Measurements from ENCODE around the gene EPS15.
"Not testable (repeated sequence)": the region's sequence is repeated elsewhere in the genome, so short reads cannot be mapped to it uniquely, and the experiment has no call there.

The EPS15 gene

GRCh38 chr1:51472359-51472758 is 46.7 kb downstream of the EPS15 start:
- DNase-seq (ENCODE audit: low read depth in 2 of 2), result no peak

GRCh38 chr1:51469518-51469917 is 49.5 kb downstream of the EPS15 start:
- DNase-seq (ENCODE audit: low read depth in 2 of 2), result no peak

- DNase-seq (ENCODE audit: low read depth in 2 of 2), result no peak
Observed at GRCh38 chr1:51464828-51465227, 54.2 kb downstream of the EPS15 start.

GRCh38 chr1:51463561-51463960 is 55.5 kb downstream of the EPS15 start:
- no peak for DNase-seq (ENCODE audit: low read depth in 2 of 2)

GRCh38 chr1:51462289-51462688 is 56.8 kb downstream of the EPS15 start:
- not testable (repeated sequence) for DNase-seq (ENCODE audit: low read depth in 2 of 2)

GRCh38 chr1:51454554-51454953 is 64.5 kb downstream of the EPS15 start:
- no peak for DNase-seq (ENCODE audit: low read depth in 2 of 2)

GRCh38 chr1:51453010-51453409 is 66.1 kb downstream of the EPS15 start:
- DNase-seq (ENCODE audit: low read depth in 2 of 2), result no peak

GRCh38 chr1:51448844-51449454 is 70.1 kb downstream of the EPS15 start:
- DNase-seq (ENCODE audit: low read depth in 2 of 2), result not testable (repeated sequence)

- DNase-seq (ENCODE audit: low read depth in 2 of 2), result no peak
Observed at GRCh38 chr1:51445351-51446090, 73.5 kb downstream of the EPS15 start.

GRCh38 chr1:51444534-51445192 is 74.4 kb downstream of the EPS15 start:
- no peak for DNase-seq (ENCODE audit: low read depth in 2 of 2)

GRCh38 chr1:51444096-51444495 is 75.0 kb downstream of the EPS15 start:
- DNase-seq (ENCODE audit: low read depth in 2 of 2), result no peak

- DNase-seq (ENCODE audit: low read depth in 2 of 2), result no peak
Observed at GRCh38 chr1:51443555-51443954, 75.5 kb downstream of the EPS15 start.

GRCh38 chr1:51442616-51443015 is 76.5 kb downstream of the EPS15 start:
- DNase-seq (ENCODE audit: low read depth in 2 of 2), result no peak

- no peak for DNase-seq (ENCODE audit: low read depth in 2 of 2)
Observed at GRCh38 chr1:51442198-51442597, 76.9 kb downstream of the EPS15 start.

- DNase-seq (ENCODE audit: low read depth in 2 of 2), result no peak
Observed at GRCh38 chr1:51439895-51440294, 79.2 kb downstream of the EPS15 start.

GRCh38 chr1:51439053-51439452 is 80.0 kb downstream of the EPS15 start:
- DNase-seq (ENCODE audit: low read depth in 2 of 2), result no peak

- not testable (repeated sequence) for DNase-seq (ENCODE audit: low read depth in 2 of 2)
Observed at GRCh38 chr1:51437391-51437790, 81.7 kb downstream of the EPS15 start.

- DNase-seq (ENCODE audit: low read depth in 2 of 2), result no peak
Observed at GRCh38 chr1:51435878-51436277, 83.2 kb downstream of the EPS15 start.

GRCh38 chr1:51433972-51434510 is 85.0 kb downstream of the EPS15 start:
- no peak for DNase-seq (ENCODE audit: low read depth in 2 of 2)

- no peak for DNase-seq (ENCODE audit: low read depth in 2 of 2)
Observed at GRCh38 chr1:51433269-51433971, 85.6 kb downstream of the EPS15 start.

- DNase-seq (ENCODE audit: low read depth in 2 of 2), result no peak
Observed at GRCh38 chr1:51432146-51432545, 86.9 kb downstream of the EPS15 start.

GRCh38 chr1:51427438-51427837 is 91.6 kb downstream of the EPS15 start:
- no peak for DNase-seq (ENCODE audit: low read depth in 2 of 2)

Data from stimulated activated CD4-positive, alpha-beta T cell treated with anti-CD3 and anti-CD28 coated beads, Interleukin-1b, Interleukin-23, amount 100 ng/mL, for 4 hours (primary cell).